CD8-positive, alpha-beta memory T cell (primary cell): Measurements from ENCODE around the gene DSCAML1. TPM values are rescaled to one million over a fixed set of nuclear protein-coding genes. Genes with fewer than 3 reads are reported as not detected.

Experiments
- CTCF ChIA-PET: fragments of 350-600 bp; sonication (Branson Sonifier 250); formaldehyde crosslinking; loops from one replicate; lab custom pipeline; 2021; ENCODE audit warnings: antibody characterized with exemption; lab: Charles Lee
- POLR2A ChIA-PET: fragments of 350-600 bp; sonication (Branson Sonifier 250); formaldehyde crosslinking; loops from one replicate; lab custom pipeline; 2021; ENCODE audit warnings: antibody characterized with exemption; lab: Charles Lee
- DNase-seq, 5 donors: peaks; one replicate each; pipeline versions ENCODE4 v3.0.0 to v3.0.0-alpha.2; 2020 to 2022; ENCODE audit warnings: mixed read lengths in 1 of 5
- H3K27ac ChIP-seq: one replicate; pipeline ENCODE4 v1.7.0; 2013; ENCODE audit warnings: low read depth, mild to moderate bottlenecking, low read length, moderate library complexity
- H3K27me3 ChIP-seq: 2 replicates; pipeline ENCODE4 v1.7.0; 2013; ENCODE audit warnings: low read length, mild to moderate bottlenecking; ENCODE audit not compliant: insufficient read depth, poor library complexity, severe bottlenecking
- H3K36me3 ChIP-seq: 2 replicates; pipeline ENCODE4 v1.7.0; 2013; ENCODE audit warnings: mild to moderate bottlenecking, low read length, moderate library complexity; ENCODE audit not compliant: insufficient read depth
- H3K4me1 ChIP-seq: 2 replicates; pipeline ENCODE4 v1.7.0; 2013; ENCODE audit warnings: mild to moderate bottlenecking, low read length, moderate library complexity; ENCODE audit not compliant: insufficient read depth
- H3K4me3 ChIP-seq: 2 replicates; pipeline ENCODE4 v1.7.0; 2013; ENCODE audit warnings: mild to moderate bottlenecking, low read length
- H3K9me3 ChIP-seq: 2 replicates; pipeline ENCODE4 v1.7.0; 2013; ENCODE audit warnings: mild to moderate bottlenecking, low read length
- H3K27ac Mint-ChIP-seq, 8 donors: one replicate each; pipeline ENCODE4 v1.8.0; 2020 to 2021; ENCODE audit warnings: mixed read lengths in 8 of 8, mild to moderate bottlenecking in 6 of 8, inconsistent platforms in 3 of 8, moderate library complexity in 3 of 8
- H3K27me3 Mint-ChIP-seq, 2 donors: one replicate each; pipeline ENCODE4 v1.8.0; 2020 to 2021; ENCODE audit warnings: mixed read lengths in 2 of 2, mild to moderate bottlenecking in 1 of 2, moderate library complexity in 1 of 2
- H3K36me3 Mint-ChIP-seq, 3 donors: one replicate each; pipeline ENCODE4 v1.8.0; 2020 to 2021; ENCODE audit warnings: mixed read lengths in 3 of 3, inconsistent platforms in 1 of 3, mild to moderate bottlenecking in 1 of 3
- H3K4me1 Mint-ChIP-seq, 3 donors: one replicate each; pipeline ENCODE4 v1.8.0; 2020 to 2021; ENCODE audit warnings: mixed read lengths in 3 of 3, inconsistent platforms in 1 of 3, mild to moderate bottlenecking in 1 of 3
- H3K4me3 Mint-ChIP-seq, 7 donors: one replicate each; pipeline ENCODE4 v1.8.0; 2020 to 2021; ENCODE audit warnings: mixed read lengths in 7 of 7, mild to moderate bottlenecking in 6 of 7, moderate library complexity in 4 of 7, inconsistent platforms in 2 of 7
- H3K9me3 Mint-ChIP-seq, 5 donors: one replicate each; pipeline ENCODE4 v1.8.0; 2020 to 2022; ENCODE audit warnings: mixed read lengths in 5 of 5, mild to moderate bottlenecking in 3 of 5, moderate library complexity in 2 of 5, inconsistent platforms in 1 of 5
- polyA plus RNA-seq: library from polyadenylated mRNA; unstranded; fragments of 300-500 nt; fragmentation: Illumina TruSeq; gene quantifications from one replicate; pipeline ENCODE4 v1.2.3, GENCODE V29; 2021
- total RNA-seq, 2 experiments: library from RNA; stranded (reverse); gene quantifications; one replicate each; pipeline ENCODE4 v1.2.3, GENCODE V29; 2021

Gene DSCAML1
- total and polyA plus RNA-seq, 3 experiments from 2014 or later, result 0.48 to 0.91 TPM; not detected in 1

DNA sequence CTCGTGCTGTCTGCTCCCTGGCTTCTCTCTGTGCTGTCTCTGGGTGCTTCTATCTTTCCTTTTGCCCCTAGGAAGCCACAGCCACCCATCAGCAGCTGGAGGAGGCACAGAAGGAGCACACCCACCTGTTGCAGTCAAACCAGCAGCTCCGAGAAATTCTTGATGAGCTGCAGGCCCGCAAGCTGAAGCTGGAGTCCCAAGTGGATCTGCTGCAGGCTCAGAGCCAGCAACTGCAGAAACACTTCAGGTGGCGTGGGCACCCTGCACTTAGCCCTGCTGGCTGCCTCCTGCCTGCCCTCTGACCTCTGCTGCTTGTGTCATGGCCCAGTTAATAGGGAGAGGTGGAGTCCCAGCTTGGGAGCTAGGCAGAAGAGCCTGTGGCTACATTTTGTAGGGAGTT lies 401.5 kb downstream of the DSCAML1 start:
- Mint-ChIP-seq H3K4me3 (no peak overlapping the region), H3K4me1 (peaks cover 3 to 10% (median 5%) of the 10 kb centered on the region in 3 donors), H3K27ac (peak overlapping the region in 2 of 8 donors; percentile 51 to 74), H3K9me3 (peaks cover 0 to 8% (median 5%) of the 10 kb centered on the region in 5 donors), H3K36me3 (peaks cover 31 to 96% (median 53%) of the 10 kb centered on the region in 3 donors), H3K27me3 (no peaks in the 10 kb centered on the region)
- H3K36me3 ChIP-seq, result peaks cover 12% of the 10 kb centered on the region
- no peaks in the 10 kb centered on the region for H3K9me3 ChIP-seq
- no peak overlapping the region for H3K4me3 ChIP-seq
- ChIA-PET POLR2A (interaction anchor here (0.6 kb wide), 1 partner anchor 511 kb away, joined by 3 read pairs; no protein-coding TSS in a partner anchor), CTCF (no interaction called here)
- H3K27me3 ChIP-seq, result no peaks in the 10 kb centered on the region
- DNase-seq, result no peak
- H3K27ac ChIP-seq, result no peak overlapping the region
- no peaks in the 10 kb centered on the region for H3K4me1 ChIP-seq

DNA sequence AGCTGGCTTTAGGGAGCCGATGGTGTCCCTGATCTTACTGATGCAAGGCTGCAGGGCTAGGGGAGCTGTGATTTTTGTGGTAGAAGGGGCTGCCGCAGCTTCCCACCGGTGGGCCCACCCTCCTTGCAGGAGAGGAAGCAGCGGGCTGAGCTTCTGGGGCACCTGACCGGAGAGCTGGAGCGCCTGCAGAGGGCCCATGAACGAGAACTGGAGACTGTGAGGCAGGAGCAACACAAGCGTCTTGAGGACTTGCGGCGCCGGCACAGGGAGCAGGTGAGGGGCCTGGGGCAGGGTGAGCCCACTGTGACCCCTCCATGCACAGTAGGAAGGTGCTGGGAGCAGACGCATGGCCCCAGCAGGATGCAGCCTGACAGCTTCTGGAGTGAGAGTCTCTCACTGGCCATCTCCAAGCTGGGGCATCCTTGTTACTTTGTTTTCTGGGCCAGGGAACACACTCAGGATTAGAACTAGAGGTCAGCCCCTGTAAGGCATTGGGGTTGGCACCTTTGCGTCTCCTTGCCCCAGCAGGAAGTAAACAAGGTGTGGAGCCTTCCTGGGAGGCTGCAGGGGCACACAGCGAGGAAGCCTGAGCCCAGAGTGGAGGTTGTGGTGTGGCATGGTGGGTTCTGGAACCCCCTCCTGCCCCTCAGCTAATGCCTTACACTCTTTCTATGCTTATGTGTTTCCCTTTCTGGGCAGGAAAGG lies 402.6 kb downstream of the DSCAML1 start:
- Histone ChIP-seq H3K4me3 (no peak overlapping the region), H3K27ac (no peak overlapping the region), H3K9me3 (no peaks in the 10 kb centered on the region), H3K4me1 (no peaks in the 10 kb centered on the region), H3K36me3 (peaks cover 12% of the 10 kb centered on the region), H3K27me3 (no peaks in the 10 kb centered on the region)
- DNase-seq, result no peak
- Mint-ChIP-seq H3K27me3 (no peaks in the 10 kb centered on the region), H3K9me3 (peaks cover 0 to 8% (median 5%) of the 10 kb centered on the region in 5 donors), H3K4me3 (no peak overlapping the region), H3K36me3 (peaks cover 30 to 94% (median 47%) of the 10 kb centered on the region in 3 donors), H3K27ac (no peak overlapping the region), H3K4me1 (peaks cover 0 to under 1% (median 0%) of the 10 kb centered on the region in 3 donors)
- ChIA-PET CTCF (interaction anchor here (0.6 to 1.4 kb wide), 2 partner anchors 32 to 181 kb away, joined by 3 to 4 read pairs; no protein-coding TSS in a partner anchor), POLR2A (no interaction called here)

DNA sequence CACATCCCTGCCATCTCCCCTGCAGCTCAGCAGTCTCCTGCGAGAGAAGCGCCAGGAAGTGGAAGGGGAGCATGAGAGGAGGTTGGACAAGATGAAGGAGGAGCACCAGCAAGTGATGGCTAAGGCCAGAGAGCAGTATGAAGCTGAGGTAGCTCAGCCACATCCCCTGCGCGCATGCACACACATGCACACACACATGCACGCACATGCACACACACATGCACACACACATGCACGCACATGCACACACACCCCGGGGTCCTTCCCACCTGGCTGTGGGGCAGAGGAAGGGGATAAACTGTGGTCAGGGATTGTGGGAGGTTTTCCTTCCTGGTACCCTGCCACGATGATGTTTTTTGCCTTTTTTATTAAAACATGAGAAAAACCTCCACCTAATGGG lies 404.0 kb downstream of the DSCAML1 start:
- Mint-ChIP-seq H3K27ac (peak overlapping the region in 1 of 8 donors; percentile 52), H3K36me3 (peaks cover 33 to 93% (median 39%) of the 10 kb centered on the region in 3 donors), H3K4me3 (no peak overlapping the region), H3K27me3 (no peaks in the 10 kb centered on the region), H3K9me3 (peaks cover 0 to 4% (median 0%) of the 10 kb centered on the region in 5 donors), H3K4me1 (no peaks in the 10 kb centered on the region)
- H3K27me3 ChIP-seq, result no peaks in the 10 kb centered on the region
- no peaks in the 10 kb centered on the region for H3K4me1 ChIP-seq
- no peak for DNase-seq
- CTCF ChIA-PET, result interaction anchor here (0.6 to 1.4 kb wide), 2 partner anchors 18 to 33 kb away, joined by 3 to 4 read pairs; no protein-coding TSS in a partner anchor
- H3K36me3 ChIP-seq, result peaks cover 12% of the 10 kb centered on the region
- no peak overlapping the region for H3K4me3 ChIP-seq
- POLR2A ChIA-PET, result no interaction called here
- H3K27ac ChIP-seq, result no peak overlapping the region
- no peaks in the 10 kb centered on the region for H3K9me3 ChIP-seq

DNA sequence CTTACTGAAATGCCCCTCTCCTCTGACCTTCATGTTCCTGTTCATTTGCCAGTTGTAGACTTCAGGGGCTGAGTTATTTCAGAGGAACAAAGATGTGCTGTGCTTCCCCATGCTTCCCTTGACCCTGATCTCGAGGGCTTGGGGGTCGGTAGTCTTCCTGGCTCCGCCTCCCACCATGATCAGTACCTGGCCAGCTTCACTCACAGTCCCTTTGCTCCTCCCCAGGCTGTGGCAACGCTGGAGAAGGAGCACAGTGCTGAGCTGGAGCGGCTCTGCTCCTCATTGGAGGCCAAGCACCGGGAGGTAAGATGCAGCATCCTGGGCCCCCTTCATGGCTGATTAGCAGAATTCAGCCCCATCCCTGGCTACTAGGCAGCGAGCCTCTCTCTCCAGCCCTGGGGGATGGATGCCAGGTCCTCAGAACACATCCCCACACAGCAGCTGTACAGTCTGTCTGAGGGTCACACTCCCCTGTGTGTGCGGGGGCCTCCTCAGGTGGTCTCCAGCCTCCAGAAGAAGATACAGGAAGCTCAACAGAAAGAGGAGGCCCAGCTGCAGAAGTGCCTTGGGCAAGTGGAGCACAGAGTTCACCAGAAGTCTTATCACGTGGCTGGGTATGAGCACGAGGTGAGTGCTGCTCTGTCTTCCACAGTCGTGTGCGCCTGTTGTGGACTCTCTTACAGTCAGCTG lies 404.9 kb downstream of the DSCAML1 start:
- Histone ChIP-seq H3K27ac (no peak overlapping the region), H3K4me1 (no peaks in the 10 kb centered on the region), H3K36me3 (peaks cover 21% of the 10 kb centered on the region), H3K4me3 (no peak overlapping the region), H3K27me3 (no peaks in the 10 kb centered on the region), H3K9me3 (no peaks in the 10 kb centered on the region)
- no peaks in the 10 kb centered on the region for H3K4me1 Mint-ChIP-seq
- ChIA-PET CTCF (no interaction called here), POLR2A (no interaction called here)
- H3K9me3 Mint-ChIP-seq, result no peaks in the 10 kb centered on the region
- no peak overlapping the region for H3K4me3 Mint-ChIP-seq
- peaks cover 30 to 90% (median 31%) of the 10 kb centered on the region in 3 donors for H3K36me3 Mint-ChIP-seq
- no peaks in the 10 kb centered on the region for H3K27me3 Mint-ChIP-seq
- DNase-seq, result no peak
- H3K27ac Mint-ChIP-seq, result no peak overlapping the region

DNA sequence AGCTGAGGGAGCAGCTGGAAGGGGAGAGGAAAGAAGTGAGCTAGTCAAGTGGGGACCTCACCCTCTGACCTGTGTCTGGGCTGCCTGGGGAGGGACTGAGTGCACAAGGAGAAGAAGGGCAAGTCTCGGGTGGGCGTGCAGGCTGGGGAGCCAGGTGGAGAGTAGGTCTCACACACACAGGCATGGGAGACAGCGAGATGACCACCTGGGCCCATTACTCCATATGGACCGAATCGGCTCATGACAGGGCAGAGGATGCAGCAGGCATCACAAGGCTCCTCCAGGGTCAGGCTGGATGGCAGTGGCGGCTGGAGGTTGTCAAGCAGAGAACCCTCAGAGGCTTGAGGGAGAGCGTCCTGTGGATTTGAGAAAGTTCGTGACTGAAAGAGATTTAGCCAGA lies 405.8 kb downstream of the DSCAML1 start:
- peaks cover 27 to 90% (median 28%) of the 10 kb centered on the region in 3 donors for H3K36me3 Mint-ChIP-seq
- no peaks in the 10 kb centered on the region for H3K27me3 Mint-ChIP-seq
- Histone ChIP-seq H3K4me1 (no peaks in the 10 kb centered on the region), H3K27ac (no peak overlapping the region), H3K9me3 (no peaks in the 10 kb centered on the region), H3K4me3 (no peak overlapping the region), H3K36me3 (peaks cover 21% of the 10 kb centered on the region), H3K27me3 (no peaks in the 10 kb centered on the region)
- DNase-seq, result no peak
- no peaks in the 10 kb centered on the region for H3K4me1 Mint-ChIP-seq
- CTCF ChIA-PET, result no interaction called here
- H3K27ac Mint-ChIP-seq, result no peak overlapping the region
- no peak overlapping the region for H3K4me3 Mint-ChIP-seq
- POLR2A ChIA-PET, result no interaction called here
- H3K9me3 Mint-ChIP-seq, result no peaks in the 10 kb centered on the region

DNA sequence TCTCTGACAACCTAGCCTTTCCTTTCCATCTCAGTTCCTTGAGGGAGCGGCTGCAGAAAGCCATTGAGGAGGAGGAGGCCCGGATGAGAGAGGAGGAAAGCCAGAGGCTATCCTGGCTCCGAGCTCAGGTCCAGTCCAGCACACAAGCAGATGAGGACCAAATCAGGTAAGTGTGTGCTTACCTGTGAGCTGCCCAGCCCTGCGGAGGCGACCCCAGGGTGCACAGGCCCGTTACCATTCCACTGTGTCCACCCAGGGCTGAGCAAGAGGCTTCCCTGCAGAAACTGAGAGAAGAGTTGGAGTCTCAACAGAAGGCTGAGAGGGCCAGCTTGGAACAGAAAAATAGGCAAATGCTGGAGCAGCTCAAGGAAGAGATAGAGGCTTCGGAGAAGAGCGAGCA lies 406.3 kb downstream of the DSCAML1 start:
- Histone ChIP-seq H3K4me3 (no peak overlapping the region), H3K4me1 (no peaks in the 10 kb centered on the region), H3K36me3 (peaks cover 21% of the 10 kb centered on the region), H3K27ac (no peak overlapping the region), H3K9me3 (no peaks in the 10 kb centered on the region), H3K27me3 (no peaks in the 10 kb centered on the region)
- Mint-ChIP-seq H3K9me3 (no peaks in the 10 kb centered on the region), H3K27me3 (no peaks in the 10 kb centered on the region), H3K27ac (peak overlapping the region in 1 of 8 donors; percentile 54), H3K36me3 (peaks cover 23 to 90% (median 30%) of the 10 kb centered on the region in 3 donors), H3K4me3 (no peak overlapping the region), H3K4me1 (no peaks in the 10 kb centered on the region)
- DNase-seq, result no peak
- ChIA-PET CTCF (no interaction called here), POLR2A (no interaction called here)

DNA sequence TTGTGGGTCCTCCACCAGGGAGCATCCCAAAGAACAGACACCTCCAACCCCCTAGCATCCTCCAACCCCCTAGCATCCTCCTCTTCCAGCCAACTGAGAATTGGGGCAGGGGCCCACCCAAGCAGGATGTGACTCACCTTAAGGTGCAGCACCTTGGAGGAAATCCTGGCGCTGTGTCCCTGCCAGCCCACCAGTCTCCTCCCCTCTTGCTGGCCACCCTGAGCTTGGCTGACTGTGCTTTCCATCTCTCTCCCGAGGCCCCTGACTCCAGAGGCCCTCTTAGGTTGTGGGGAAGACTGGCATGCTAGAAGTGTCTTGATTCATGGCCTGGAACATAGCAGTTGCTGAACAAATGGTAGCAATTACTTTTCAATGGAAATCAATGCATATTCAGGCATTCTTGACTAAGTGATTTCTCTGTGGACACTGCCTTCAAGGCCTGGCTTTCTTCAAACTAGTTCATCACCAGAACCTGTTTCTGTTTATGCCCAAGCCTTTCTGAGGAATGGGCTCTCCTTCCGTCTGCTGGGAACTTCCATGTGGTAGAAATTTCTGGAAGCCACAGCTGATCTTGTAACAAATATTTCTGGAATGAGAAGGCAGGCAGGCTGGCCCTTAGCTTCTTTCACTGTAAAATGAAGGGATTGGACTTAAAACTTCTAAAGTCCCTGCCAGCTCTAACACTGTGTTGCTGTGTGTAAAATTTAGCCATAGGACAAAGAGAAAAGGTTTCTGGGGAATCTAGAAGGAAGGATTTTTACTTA lies 408.8 kb downstream of the DSCAML1 start:
- Mint-ChIP-seq H3K4me1 (no peaks in the 10 kb centered on the region), H3K27ac (peak overlapping the region in 1 of 8 donors; percentile 81), H3K27me3 (no peaks in the 10 kb centered on the region), H3K36me3 (peaks cover 17 to 89% (median 40%) of the 10 kb centered on the region in 3 donors), H3K9me3 (no peaks in the 10 kb centered on the region), H3K4me3 (no peak overlapping the region)
- Histone ChIP-seq H3K36me3 (peaks cover 21% of the 10 kb centered on the region), H3K27me3 (no peaks in the 10 kb centered on the region), H3K27ac (no peak overlapping the region), H3K4me1 (no peaks in the 10 kb centered on the region), H3K4me3 (no peak overlapping the region), H3K9me3 (no peaks in the 10 kb centered on the region)
- POLR2A ChIA-PET, result no interaction called here
- CTCF ChIA-PET, result interaction anchor here (1.5 kb wide), 1 partner anchor 38 kb away, joined by 5 read pairs; no protein-coding TSS in a partner anchor
- DNase-seq, result no peak
